ENCODE data around the gene PYROXD2. TPM values are rescaled to one million over a fixed set of nuclear protein-coding genes. Genes with fewer than 3 reads are reported as not detected.

PYROXD2 gene
- total and polyA plus RNA-seq, 2 of the 8 experiments (the other 6 are each of a cell fraction or from before 2014, with no cell fraction given): 3.2 to 5.4 TPM

DNA sequence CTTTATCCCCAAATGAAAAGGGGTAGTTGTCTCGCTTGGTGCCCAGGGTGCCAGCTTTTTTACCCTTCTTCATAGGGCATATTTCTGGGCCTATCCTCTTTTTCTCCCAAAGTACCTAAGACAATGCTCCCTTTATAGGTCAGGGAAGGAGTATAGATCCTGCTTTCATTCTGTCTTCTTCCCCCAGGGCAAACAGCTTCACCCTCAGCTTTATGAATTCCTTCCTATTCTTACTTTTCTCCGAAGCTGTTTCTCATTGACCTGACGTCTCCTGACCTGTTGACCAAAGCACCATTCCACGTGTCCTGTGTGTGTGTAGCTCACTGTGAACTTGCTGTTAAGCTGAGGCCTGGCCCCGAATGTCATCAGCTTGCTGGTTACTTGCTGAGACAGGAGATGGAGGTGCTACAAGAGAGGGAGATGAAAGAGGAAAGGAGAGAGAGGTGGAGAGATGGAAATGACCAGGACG is 48.9 kb downstream of the PYROXD2 start:
- no peak overlapping the region; the same call in 1 of the 2 replicates for H4K8ac ChIP-seq (ENCODE audit: extremely low read depth, insufficient read depth, low read length)
- H2BK5ac ChIP-seq (ENCODE audit: low read depth, low read length): no peak overlapping the region
- no peak overlapping the region for H2AK5ac ChIP-seq (ENCODE audit: low read depth, low read length)
- 0 out of 7 replicates have a peak, but pooled peaks cover 0 to 3% (median 0%) of the 10 kb centered on the region in 4 experiments for H3K27me3 ChIP-seq (replicated peaks in 1 of 4; ENCODE audit: control insufficient read depth in 3 of 4, extremely low read depth in 1 of 4, insufficient read depth in 3 of 4, low read length in 3 of 4)
- no peak overlapping the region for H4K5ac ChIP-seq (ENCODE audit: insufficient read length, low read depth, low read length)
- no peak overlapping the region for H2AFZ ChIP-seq (ENCODE audit: low read length)
- H2BK120ac ChIP-seq (replicated peaks; ENCODE audit: low read depth, low read length): no peak overlapping the region
- no peak overlapping the region for H3K4me3 ChIP-seq (ENCODE audit: extremely low read depth in 1 of 4, insufficient read depth in 2 of 4, low read depth in 3 of 4, low read length in 4 of 4)
- no peak overlapping the region for H3K4ac ChIP-seq (replicated peaks; ENCODE audit: insufficient read length, low read depth, low read length)
- DNase-seq (ENCODE audit: low read depth in 1 of 2, low spot score in 2 of 2) (no peak), FAIRE-seq (no peak)
- H3K14ac ChIP-seq (ENCODE audit: insufficient read length): no peak overlapping the region
- ChIA-PET POLR2A (ENCODE audit: partially characterized antibody) (no interaction called here), CTCF (ENCODE audit: partially characterized antibody) (interaction anchor here (0.6 to 1.8 kb wide), 11 partner anchors 13 to 957 kb away, joined by 3 to 6 read pairs (median 4); no protein-coding TSS in a partner anchor)
- no peak overlapping the region for H2BK20ac ChIP-seq (ENCODE audit: low read length)
- no peak overlapping the region for H2BK12ac ChIP-seq (ENCODE audit: low read depth, low read length)
- H3K79me1 ChIP-seq (ENCODE audit: low read depth, low read length): no peaks in the 10 kb centered on the region
- TF ChIP-seq CREB1 (IDR thresholded peaks at IDR 0.05) (no peak), CHD1 (IDR thresholded peaks at IDR 0.05; ENCODE audit: low read depth, low read length) (no peak), PHF8 (conservative IDR thresholded peaks at IDR 0.05; ENCODE audit: low read depth, low read length) (no peak), ZNF274 (IDR thresholded peaks at IDR 0.05; ENCODE audit: borderline replicate concordance, extremely low read depth, low read length) (no peak), RXRA (IDR thresholded peaks at IDR 0.05; ENCODE audit: insufficient read depth, low read depth, low read length) (no peak), RNF2 (IDR thresholded peaks at IDR 0.05; ENCODE audit: borderline replicate concordance, low read depth, low read length, missing control alignments, poor library complexity, severe bottlenecking) (no peak), POLR2A (IDR thresholded peaks at IDR 0.05; ENCODE audit: control extremely low read depth in 1 of 2, low read depth in 2 of 2, low read length in 2 of 2) (no peak), CBX5 (IDR thresholded peaks at IDR 0.05; ENCODE audit: low read depth, low read length) (no peak), HDAC6 (IDR thresholded peaks at IDR 0.05; ENCODE audit: low read depth, low read length) (no peak), SIN3A (conservative IDR thresholded peaks at IDR 0.05 in 1 of 2, IDR thresholded peaks at IDR 0.05 in 1 of 2; ENCODE audit: low read depth in 1 of 2, low read length in 2 of 2) (no peak), SRF (IDR thresholded peaks at IDR 0.05; ENCODE audit: low read depth, low read length) (no peak)
- TF ChIP-seq, protein P1, sequence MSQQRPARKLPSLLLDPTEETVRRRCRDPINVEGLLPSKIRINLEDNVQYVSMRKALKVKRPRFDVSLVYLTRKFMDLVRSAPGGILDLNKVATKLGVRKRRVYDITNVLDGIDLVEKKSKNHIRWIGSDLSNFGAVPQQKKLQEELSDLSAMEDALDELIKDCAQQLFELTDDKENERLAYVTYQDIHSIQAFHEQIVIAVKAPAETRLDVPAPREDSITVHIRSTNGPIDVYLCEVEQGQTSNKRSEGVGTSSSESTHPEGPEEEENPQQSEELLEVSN (IDR thresholded peaks at IDR 0.05): no peak
- H3K4me2 ChIP-seq (ENCODE audit: insufficient read depth in 1 of 2, low read depth in 2 of 2, low read length in 2 of 2): no peak overlapping the region
- H3K27ac ChIP-seq (ENCODE audit: low read depth, low read length): no peak overlapping the region
- H3K79me2 ChIP-seq (ENCODE audit: control insufficient read depth in 1 of 2, insufficient read depth in 2 of 2, low read length in 2 of 2): no peaks in the 10 kb centered on the region
- no peak overlapping the region for H3K56ac ChIP-seq (replicated peaks; ENCODE audit: insufficient read length, low read depth, low read length)
- peaks cover 0 to 5% (median 3%) of the 10 kb centered on the region in 4 experiments; a peak in 4 of 7 replicates for H3K4me1 ChIP-seq (replicated peaks in 1 of 4; ENCODE audit: control insufficient read depth in 3 of 4, insufficient read depth in 4 of 4, low read length in 3 of 4)
- no peak overlapping the region for H3K18ac ChIP-seq (ENCODE audit: extremely low read depth, low read length)
- 84% methylated on average over 6 of the region's 6 CpGs; no CpG with 5 or more reads in 1 of the 2 experiments for WGBS, 2 experiments (ENCODE audit: extremely low coverage in 1 of 2, insufficient coverage in 1 of 2, insufficient read length in 1 of 2, insufficient replicate concordance in 2 of 2, low coverage in 1 of 2, low lambda C conversion rate in 2 of 2, missing lambda C conversion rate in 1 of 2)
- no peak overlapping the region for H3K9ac ChIP-seq (replicated peaks in 1 of 4; ENCODE audit: extremely low read depth in 1 of 4, low read depth in 3 of 4, low read length in 3 of 4)
- H3K23me2 ChIP-seq (ENCODE audit: low read depth, low read length): no peaks in the 10 kb centered on the region
- H4K20me1 ChIP-seq (replicated peaks in 1 of 2; ENCODE audit: control insufficient read depth in 1 of 2, insufficient read depth in 2 of 2, low read length in 2 of 2): no peaks in the 10 kb centered on the region
- H4K91ac ChIP-seq (replicated peaks; ENCODE audit: insufficient read length, low read length): no peak overlapping the region
- H3K23ac ChIP-seq (ENCODE audit: insufficient read length): no peak overlapping the region
- H2BK15ac ChIP-seq (ENCODE audit: low read length): no peak overlapping the region
- no peaks in the 10 kb centered on the region for H3K36me3 ChIP-seq (ENCODE audit: control insufficient read depth in 2 of 4, insufficient read depth in 4 of 4, low read length in 3 of 4)
- H3K9me3 ChIP-seq (ENCODE audit: insufficient read depth in 2 of 2, low read depth in 1 of 2, low read length in 1 of 2): no peaks in the 10 kb centered on the region

Measured in H1 (cell line).